Kidney glomerular epithelial cell (primary cell): ENCODE data around the gene JMJD6.

Source experiments
- DNase-seq: peaks from one replicate; lab custom pipeline; 2025; lab: John Stamatoyannopoulos, UW

Gene JMJD6

GRCh38 chr17:76679239-76679638, 47.2 kb downstream of the JMJD6 start:
- no peak for DNase-seq

- DNase-seq: no peak
Measured at GRCh38 chr17:76678330-76678729, 48.1 kb downstream of the JMJD6 start.

DNA sequence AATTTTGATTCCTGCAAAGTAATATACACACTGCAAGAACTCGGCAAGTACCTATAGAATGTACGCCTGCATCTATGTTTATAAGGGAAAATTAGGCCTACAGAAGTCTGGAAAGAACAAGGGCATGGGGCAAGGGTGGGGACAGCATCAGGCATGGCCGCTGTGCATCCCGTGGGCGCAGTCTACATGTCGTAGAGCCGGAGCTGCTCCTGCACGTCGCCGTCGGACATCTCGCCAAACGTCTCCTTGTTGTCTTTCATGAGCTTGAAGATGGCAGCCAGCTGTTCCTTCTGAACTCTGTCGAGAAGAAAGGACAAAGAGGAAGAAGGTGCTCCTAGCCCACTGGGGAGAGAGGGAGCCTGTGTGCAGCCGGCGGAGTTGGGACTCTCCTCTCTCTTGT, 49.0 kb downstream of the JMJD6 start:
- no peak for DNase-seq

DNA sequence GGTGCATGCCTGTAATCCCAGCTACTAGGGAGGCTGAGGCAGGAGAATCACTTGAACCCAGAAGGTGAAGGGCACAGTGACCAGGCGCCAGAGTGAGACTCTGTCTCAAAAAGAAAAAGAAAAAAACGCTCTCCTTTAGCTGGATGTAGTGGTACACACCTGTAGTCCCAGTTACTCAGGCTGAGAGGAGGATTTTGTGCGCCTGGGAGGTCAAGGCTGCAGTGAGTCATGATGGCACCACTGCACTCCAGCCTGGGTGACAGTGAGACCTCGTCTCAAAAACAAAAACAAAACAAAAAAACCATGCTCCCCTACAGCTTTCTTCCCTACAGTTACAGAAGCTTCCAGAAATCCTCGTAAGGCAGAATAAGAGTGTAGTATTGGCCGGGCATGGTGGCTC, 49.8 kb downstream of the JMJD6 start:
- no peak for DNase-seq

- no peak for DNase-seq
Measured at GRCh38 chr17:76675648-76676047, 50.8 kb downstream of the JMJD6 start.

DNA sequence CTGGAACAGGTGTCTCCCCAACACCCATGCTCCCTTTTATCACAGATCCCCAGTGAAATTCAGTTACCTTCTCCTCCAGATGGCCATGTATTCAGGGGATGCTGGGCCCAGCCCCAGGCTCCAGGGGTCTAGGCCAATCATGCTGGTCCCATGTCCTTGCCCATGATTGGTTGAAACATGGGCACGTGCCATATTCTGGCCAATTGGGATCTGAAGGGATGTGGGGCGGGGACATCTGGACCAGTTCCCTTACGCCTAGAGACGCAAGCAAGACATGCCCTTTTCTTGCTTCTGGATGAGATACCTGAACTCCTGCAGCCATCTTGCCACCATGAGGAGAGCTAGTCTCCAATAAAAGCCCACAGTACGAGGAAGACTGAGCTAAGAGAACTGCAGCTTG, 51.8 kb downstream of the JMJD6 start:
- no peak for DNase-seq

GRCh38 chr17:76673729-76674128, 52.7 kb downstream of the JMJD6 start:
- no peak for DNase-seq

GRCh38 chr17:76672892-76673291, 53.5 kb downstream of the JMJD6 start:
- no peak for DNase-seq

- DNase-seq: no peak
Measured at GRCh38 chr17:76672270-76672851, 54.0 kb downstream of the JMJD6 start.

DNA sequence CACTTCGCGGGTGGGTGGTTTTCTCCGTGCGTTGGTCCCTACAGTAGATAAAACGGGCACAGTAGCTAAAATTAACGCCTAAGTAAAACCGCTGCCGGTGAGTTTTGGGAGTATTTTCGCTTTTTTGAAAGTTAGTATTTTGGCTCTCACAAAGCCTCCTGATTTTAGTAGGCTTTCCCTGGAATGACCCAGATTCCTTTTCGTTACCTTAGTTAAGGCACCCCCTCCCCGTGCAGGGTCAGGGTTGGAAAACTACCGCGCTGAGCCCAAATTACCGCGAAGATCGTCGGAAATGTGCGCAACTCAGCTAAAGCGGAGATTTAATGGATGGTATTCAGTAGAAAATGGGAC, 54.5 kb downstream of the JMJD6 start:
- no peak for DNase-seq

- DNase-seq: peak; percentile 99
Measured at GRCh38 chr17:76671123-76671911, 55.1 kb downstream of the JMJD6 start.

GRCh38 chr17:76670718-76671122, 55.7 kb downstream of the JMJD6 start:
- peak; percentile 76 for DNase-seq

GRCh38 chr17:76670020-76670717, 56.2 kb downstream of the JMJD6 start:
- DNase-seq: peak; percentile 19
